Transverse colon (tissue), 4 donors: Measurements from ENCODE around the gene TIGD1. TPM values are rescaled to one million over a fixed set of nuclear protein-coding genes. Genes with fewer than 3 reads are reported as not detected.

ENCODE experiments used
- DNase-seq: peaks from one replicate; pipeline ENCODE4 v3.0.0-alpha.2; 2019
- H3K27ac ChIP-seq, 4 donors: fragments of 200-600 bp; sonication (generic); 2 replicates each; pipeline ENCODE4 v1.5.1; 2016 to 2018; ENCODE audit warnings: inconsistent platforms in 4 of 4
- H3K27me3 ChIP-seq: fragments of 200-600 bp; sonication (generic); 2 replicates; pipeline ENCODE4 v1.5.1; 2017; ENCODE audit warnings: inconsistent platforms
- H3K36me3 ChIP-seq, 4 donors: fragments of 200-600 bp; sonication (generic); 2 replicates each; pipeline ENCODE4 v1.5.1; 2017 to 2019; ENCODE audit warnings: inconsistent platforms in 4 of 4
- H3K4me1 ChIP-seq, 4 donors: fragments of 200-600 bp; sonication (generic); 2 replicates each; pipeline ENCODE4 v1.5.1; 2017 to 2020; ENCODE audit warnings: inconsistent platforms in 4 of 4
- H3K4me3 ChIP-seq, 4 donors: fragments of 200-600 bp; sonication (generic); 1 replicate in 1 of 4; 2 replicates in 3 of 4; pipeline versions ENCODE4 v1.5.1 to v1.6.1; 2017 to 2019; ENCODE audit warnings: inconsistent platforms in 4 of 4
- H3K9me3 ChIP-seq, 2 donors: fragments of 200-600 bp; sonication (generic); 2 replicates each; pipeline ENCODE4 v1.5.1; 2017 to 2019; ENCODE audit warnings: inconsistent platforms in 2 of 2
- EP300 ChIP-seq: sonication (generic); formaldehyde crosslinking; IDR thresholded peaks from one replicate; pipeline ENCODE4 v1.6.1; 2017; ENCODE audit warnings: antibody characterized with exemption, low read depth
- POLR2A ChIP-seq: fragments of 450-650 bp; IDR thresholded peaks from one replicate; pipeline ENCODE4 v1.6.1; 2016; ENCODE audit warnings: antibody characterized with exemption, mild to moderate bottlenecking, moderate library complexity
- POLR2AphosphoS5 ChIP-seq, 3 donors: sonication (generic); formaldehyde crosslinking; IDR thresholded peaks; one replicate each; pipeline ENCODE4 v1.6.1; 2016; ENCODE audit warnings: antibody characterized with exemption in 3 of 3
- WGBS, 2 donors: methylation state at CpG; one replicate each; pipeline ENCODE4 v1.1.5; 2018; ENCODE audit warnings: low coverage in 1 of 2; 5-methylcytosine and 5-hydroxymethylcytosine counted together
- in situ Hi-C, 4 donors: fragments of 200-750 bp; cut with MboI; loops; one replicate each; pipeline versions ENCODE4 v1.15.0 to v1.15.1; 2017; ENCODE audit warnings: low sequenced_read_pairs in 3 of 4, low pct_ligation_motif_present in 1 of 4, low pct_unique_long_range_greater_than_20kb in 1 of 4
- intact Hi-C: fragments of 100-400 bp; cut with DNase I; formaldehyde crosslinking; loops from one replicate; pipeline ENCODE4 v1.15.1; 2023; ENCODE audit warnings: low total_unique reads
- total RNA-seq, 4 donors: library from RNA; depleted of rRNA; stranded (reverse); fragments of >200 nt; gene quantifications; one replicate each; pipeline ENCODE4 v1.1.0, GENCODE V29; 2016
- TF ChIP-seq, protein P1 (sequence below), 5 experiments: fragments of 200-600 bp in 3 of 5; fragments of 450-650 bp in 2 of 5; sonication (generic) in 3 of 5; IDR thresholded peaks; 1 replicate in 2 of 5; 2 replicates in 3 of 5; pipeline ENCODE4 v1.5.1; 2016 to 2017; ENCODE audit warnings: antibody characterized with exemption in 5 of 5, inconsistent platforms in 3 of 5, mild to moderate bottlenecking in 2 of 5, moderate library complexity in 1 of 5

The TIGD1 gene
- total RNA-seq, 4 donors from 2014 or later, result 4.6 to 23.1 (median 11.9) TPM

DNA sequence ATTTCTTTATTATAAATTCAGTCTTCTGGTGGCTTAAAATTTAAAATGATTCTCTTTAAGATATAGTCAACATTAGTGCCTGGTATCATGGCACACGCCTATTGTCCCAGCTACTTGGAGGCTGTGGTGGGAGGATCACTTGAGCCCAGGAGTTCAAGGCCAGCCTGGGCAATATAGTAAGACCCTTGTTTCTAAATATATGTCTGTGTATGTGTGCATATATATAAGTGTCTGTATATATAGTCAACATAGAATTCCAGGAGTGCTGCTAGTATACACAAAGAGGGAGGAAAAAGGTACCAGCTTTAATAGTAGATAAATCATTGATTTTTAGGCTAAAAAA is 25.0 kb upstream of the TIGD1 start:
- H3K27ac ChIP-seq, result peak overlapping the region in 3 of 4 donors; percentile 75 to 79 (median 77)
- TF ChIP-seq EP300 (no peak), POLR2AphosphoS5 (IDR thresholded peaks at IDR 0.05) (no peak), POLR2A (no peak)
- TF ChIP-seq, protein P1, sequence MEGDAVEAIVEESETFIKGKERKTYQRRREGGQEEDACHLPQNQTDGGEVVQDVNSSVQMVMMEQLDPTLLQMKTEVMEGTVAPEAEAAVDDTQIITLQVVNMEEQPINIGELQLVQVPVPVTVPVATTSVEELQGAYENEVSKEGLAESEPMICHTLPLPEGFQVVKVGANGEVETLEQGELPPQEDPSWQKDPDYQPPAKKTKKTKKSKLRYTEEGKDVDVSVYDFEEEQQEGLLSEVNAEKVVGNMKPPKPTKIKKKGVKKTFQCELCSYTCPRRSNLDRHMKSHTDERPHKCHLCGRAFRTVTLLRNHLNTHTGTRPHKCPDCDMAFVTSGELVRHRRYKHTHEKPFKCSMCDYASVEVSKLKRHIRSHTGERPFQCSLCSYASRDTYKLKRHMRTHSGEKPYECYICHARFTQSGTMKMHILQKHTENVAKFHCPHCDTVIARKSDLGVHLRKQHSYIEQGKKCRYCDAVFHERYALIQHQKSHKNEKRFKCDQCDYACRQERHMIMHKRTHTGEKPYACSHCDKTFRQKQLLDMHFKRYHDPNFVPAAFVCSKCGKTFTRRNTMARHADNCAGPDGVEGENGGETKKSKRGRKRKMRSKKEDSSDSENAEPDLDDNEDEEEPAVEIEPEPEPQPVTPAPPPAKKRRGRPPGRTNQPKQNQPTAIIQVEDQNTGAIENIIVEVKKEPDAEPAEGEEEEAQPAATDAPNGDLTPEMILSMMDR (IDR thresholded peaks at IDR 0.05), result no peak
- peaks cover 0 to 31% (median 14%) of the 10 kb centered on the region in 4 donors for H3K4me1 ChIP-seq
- intact Hi-C loops (no loop called here), in situ Hi-C loops (no loop called here)
- peaks cover 0 to 21% (median 0%) of the 10 kb centered on the region in 4 donors for H3K36me3 ChIP-seq
- WGBS, 2 donors, result 82% methylated on average over 1 of the region's 1 CpG; no CpG with 5 or more reads in 1 of the 2 donors
- H3K9me3 ChIP-seq, result no peaks in the 10 kb centered on the region
- peak overlapping the region in 1 of 4 donors; percentile 4 for H3K4me3 ChIP-seq
- H3K27me3 ChIP-seq, result no peaks in the 10 kb centered on the region
- DNase-seq, result no peak

DNA sequence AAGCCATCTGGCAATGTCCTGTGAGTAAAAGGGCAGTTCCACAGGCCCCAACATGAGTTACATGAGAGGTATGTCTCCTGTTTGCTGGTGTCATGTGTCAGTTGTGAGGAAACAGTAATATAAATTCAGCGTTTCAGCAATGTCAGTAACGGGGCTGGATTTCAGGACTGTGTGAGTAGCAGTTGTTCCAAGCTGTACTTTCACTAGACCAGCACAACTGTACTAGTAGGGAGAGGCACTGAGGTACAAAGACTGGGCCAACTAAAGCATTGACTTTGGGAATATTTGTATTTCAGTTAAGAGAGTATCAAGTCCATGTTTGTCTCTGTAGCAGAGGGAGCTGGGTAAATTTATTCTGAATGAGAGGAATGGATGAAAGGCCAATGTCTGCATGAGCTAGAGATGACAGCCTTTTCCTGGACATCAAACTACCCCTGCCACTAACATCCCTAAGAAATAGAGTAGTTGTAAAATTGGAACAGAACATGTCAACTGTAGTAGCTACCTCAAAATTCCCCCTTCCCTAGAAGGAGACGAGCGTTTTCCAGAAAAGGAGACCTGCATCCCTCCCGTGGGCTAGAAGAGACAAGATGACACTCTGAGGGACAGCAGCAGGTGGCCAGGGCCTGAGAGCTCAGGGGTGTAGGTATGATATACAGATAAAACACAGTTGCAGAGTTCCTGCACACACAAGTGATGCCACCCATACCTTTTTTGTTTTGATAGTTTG is 24.5 kb upstream of the TIGD1 start:
- 57 to 84% methylated on average over 1 to 5 of the region's 5 CpGs for WGBS, 2 donors
- H3K27ac ChIP-seq, result peak overlapping the region in 3 of 4 donors; percentile 75 to 79 (median 77)
- no peak for DNase-seq
- peaks cover 0 to 26% (median under 1%) of the 10 kb centered on the region in 4 donors for H3K36me3 ChIP-seq
- peaks cover 0 to 27% (median 13%) of the 10 kb centered on the region in 4 donors for H3K4me1 ChIP-seq
- TF ChIP-seq POLR2A (no peak), EP300 (no peak), POLR2AphosphoS5 (IDR thresholded peaks at IDR 0.05) (no peak)
- TF ChIP-seq, protein P1 (IDR thresholded peaks at IDR 0.05), result no peak
- no peaks in the 10 kb centered on the region for H3K9me3 ChIP-seq
- in situ Hi-C loops (no loop called here), intact Hi-C loops (no loop called here)
- peak overlapping the region in 2 of 4 donors; percentile 0 to 18 for H3K4me3 ChIP-seq
- H3K27me3 ChIP-seq, result no peaks in the 10 kb centered on the region

DNA sequence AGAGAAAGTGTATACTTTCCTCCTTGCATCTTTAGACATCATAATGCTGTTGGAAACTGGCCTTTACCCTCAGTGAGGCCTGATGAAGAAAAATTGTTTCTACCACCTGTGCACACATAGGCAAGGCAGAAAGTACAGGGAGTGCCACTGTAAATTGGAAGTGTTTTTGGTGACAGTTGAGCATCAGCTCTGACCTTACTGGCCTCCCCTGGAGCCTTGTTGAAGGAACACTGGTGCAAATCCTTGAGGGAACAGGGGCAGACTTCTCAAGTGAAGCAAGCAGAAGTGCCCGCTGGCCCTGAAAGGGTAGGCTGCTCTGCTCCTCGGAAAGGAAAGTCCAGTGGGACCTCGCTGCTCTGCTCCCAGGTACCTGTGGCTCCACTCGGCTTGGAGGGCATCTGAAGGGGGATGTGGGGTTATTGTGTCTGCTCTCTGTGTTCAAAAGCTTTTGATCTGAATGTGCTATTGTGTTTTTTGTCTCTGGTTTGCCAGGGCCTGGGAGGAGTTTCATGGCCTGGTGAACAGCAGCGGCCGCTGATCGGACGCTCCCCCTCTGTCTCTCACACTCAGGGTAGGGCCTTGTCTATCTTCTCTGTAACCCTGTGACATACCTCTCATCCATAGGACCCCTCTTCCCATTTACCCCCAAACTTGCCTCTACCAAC is 23.5 kb upstream of the TIGD1 start:
- no peaks in the 10 kb centered on the region for H3K27me3 ChIP-seq
- 94% methylated on average over 8 of the region's 8 CpGs; no CpG with 5 or more reads in 1 of the 2 donors for WGBS, 2 donors
- TF ChIP-seq POLR2AphosphoS5 (IDR thresholded peaks at IDR 0.05) (peak in 1 of 3 donors; percentile 38), POLR2A (peak; percentile 17)
- TF ChIP-seq, protein P1 (IDR thresholded peaks at IDR 0.05), result no peak
- no peak for DNase-seq
- intact Hi-C loops, result no loop called here
- H3K4me1 ChIP-seq, result peaks cover 0 to 23% (median 10%) of the 10 kb centered on the region in 4 donors
- peak overlapping the region in 3 of 4 donors; percentile 0 to 18 (median 8) for H3K4me3 ChIP-seq
- H3K36me3 ChIP-seq, result peaks cover 0 to 36% (median 6%) of the 10 kb centered on the region in 4 donors
- no peaks in the 10 kb centered on the region for H3K9me3 ChIP-seq
- in situ Hi-C loops, result no loop called here
- H3K27ac ChIP-seq, result peak overlapping the region in 3 of 4 donors; percentile 75 to 79 (median 77)

DNA sequence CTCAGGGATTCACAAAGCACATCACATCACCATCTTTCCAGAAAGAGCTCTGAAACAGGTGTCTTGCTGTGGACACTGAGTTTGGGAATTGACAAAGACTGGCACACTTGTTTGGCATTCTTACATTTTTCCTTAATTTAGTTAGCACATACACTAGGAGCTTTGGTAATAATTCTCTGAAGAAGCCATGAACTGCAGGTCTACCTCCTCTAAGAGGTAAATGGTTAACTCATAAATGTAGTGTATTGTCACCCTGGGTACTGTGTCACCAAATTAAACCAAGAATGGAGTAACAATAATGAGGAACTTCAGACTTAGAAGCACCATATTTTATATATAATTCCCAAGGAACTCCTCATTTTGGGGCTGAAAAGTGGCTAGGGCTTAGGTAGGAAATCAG is 22.7 kb upstream of the TIGD1 start:
- H3K27me3 ChIP-seq, result no peaks in the 10 kb centered on the region
- no peaks in the 10 kb centered on the region for H3K9me3 ChIP-seq
- DNase-seq, result no peak
- in situ Hi-C loops, result no loop called here
- peak overlapping the region in 3 of 4 donors; percentile 75 to 79 (median 77) for H3K27ac ChIP-seq
- peaks cover 0 to 27% (median 13%) of the 10 kb centered on the region in 4 donors for H3K4me1 ChIP-seq
- intact Hi-C loops, result no loop called here
- H3K36me3 ChIP-seq, result peaks cover 0 to 44% (median 10%) of the 10 kb centered on the region in 4 donors
- TF ChIP-seq EP300, result no peak
- no peak for TF ChIP-seq POLR2A
- no peak overlapping the region for H3K4me3 ChIP-seq
